Loucy (cell line): Measurements from ENCODE around the gene PEX5L.

Experiments used
- H2AFZ ChIP-seq: fragments of 200-600 bp; sonication (generic); 2 replicates; pipeline ENCODE4 v1.6.0; 2016; ENCODE audit warnings: antibody characterized with exemption, mild to moderate bottlenecking, low read length, moderate library complexity
- H3F3A ChIP-seq: fragments of 200-600 bp; 2 replicates; pipeline ENCODE4 v1.6.0; 2016; ENCODE audit warnings: antibody characterized with exemption, low read depth, mild to moderate bottlenecking
- H3K27me3 ChIP-seq: fragments of 200-600 bp; sonication (generic); 2 replicates; pipeline ENCODE4 v1.6.1; 2014; ENCODE audit warnings: low read length, mild to moderate bottlenecking; ENCODE audit not compliant: insufficient read depth, poor library complexity, severe bottlenecking
- H3K36me3 ChIP-seq: fragments of 200-600 bp; sonication (generic); 2 replicates; pipeline ENCODE4 v1.6.1; 2016; ENCODE audit warnings: low read length; ENCODE audit not compliant: insufficient read depth
- H3K4me1 ChIP-seq: fragments of 200-600 bp; sonication (generic); 2 replicates; pipeline ENCODE4 v1.5.1; 2014; ENCODE audit warnings: low read length, mild to moderate bottlenecking; ENCODE audit not compliant: insufficient read depth, poor library complexity, severe bottlenecking
- H3K4me2 ChIP-seq: fragments of 200-600 bp; sonication (generic); 2 replicates; pipeline ENCODE4 v1.6.0; 2014; ENCODE audit warnings: antibody characterized with exemption, low read length, low read depth, mild to moderate bottlenecking; ENCODE audit not compliant: poor library complexity, severe bottlenecking
- H3K4me3 ChIP-seq: fragments of 200-600 bp; sonication (generic); 2 replicates; pipeline ENCODE4 v1.5.1; 2014; ENCODE audit warnings: low read length, mild to moderate bottlenecking, mixed read lengths; ENCODE audit not compliant: poor library complexity, severe bottlenecking
- H3K79me2 ChIP-seq: fragments of 200-600 bp; sonication (generic); 2 replicates; pipeline ENCODE4 v1.6.1; 2014; ENCODE audit warnings: low read length; ENCODE audit not compliant: insufficient read depth
- H3K9ac ChIP-seq: fragments of 200-600 bp; sonication (generic); 2 replicates; pipeline ENCODE4 v1.6.0; 2014; ENCODE audit warnings: mild to moderate bottlenecking, low read depth, low read length, moderate library complexity; ENCODE audit not compliant: poor library complexity, severe bottlenecking
- H3K9me2 ChIP-seq: fragments of 200-600 bp; sonication (generic); replicated peaks from 2 replicates; pipeline ENCODE4 v1.6.1; 2016; ENCODE audit warnings: low read depth, low read length, mixed read lengths
- H3K9me3 ChIP-seq: fragments of 200-600 bp; sonication (generic); 2 replicates; pipeline ENCODE4 v1.6.1; 2014; ENCODE audit warnings: mild to moderate bottlenecking, antibody characterized with exemption, low read length, low read depth; ENCODE audit not compliant: insufficient read depth
- H4K20me1 ChIP-seq: fragments of 200-600 bp; sonication (generic); 2 replicates; pipeline ENCODE4 v1.6.0; 2014; ENCODE audit warnings: antibody characterized with exemption, low read length, mild to moderate bottlenecking; ENCODE audit not compliant: insufficient read depth, poor library complexity, severe bottlenecking
- CTCF ChIP-seq: fragments of 200-600 bp; sonication (generic); conservative IDR thresholded peaks from 2 replicates; pipeline ENCODE4 v1.5.1; 2014; ENCODE audit warnings: mild to moderate bottlenecking, antibody characterized with exemption, low read length
- EZH2phosphoT487 ChIP-seq: fragments of 200-600 bp; IDR thresholded peaks from 2 replicates; pipeline ENCODE4 v1.6.1; 2018; ENCODE audit warnings: antibody characterized with exemption, mild to moderate bottlenecking, moderate library complexity, borderline replicate concordance

The PEX5L gene

GRCh38 chr3:179876440-179876839 is 160.3 kb downstream of the PEX5L start:
- H3K4me1 ChIP-seq = no peaks in the 10 kb centered on the region
- no peak overlapping the region for H3K9ac ChIP-seq

GRCh38 chr3:179872842-179873241 is 163.9 kb downstream of the PEX5L start:
- TF ChIP-seq CTCF (peak; percentile 40), EZH2phosphoT487 (no peak)
- no peaks in the 10 kb centered on the region for H3F3A ChIP-seq

More at GRCh38 chr3:179876440-179876839, 160.3 kb downstream of the PEX5L start:
- Histone ChIP-seq H3K4me2 (no peak overlapping the region), H3K9me3 (no peaks in the 10 kb centered on the region), H3K36me3 (no peaks in the 10 kb centered on the region; the same call in 1 of the 2 replicates), H3K9me2 (no peaks in the 10 kb centered on the region), H2AFZ (no peak overlapping the region), H4K20me1 (no peaks in the 10 kb centered on the region), H3K4me3 (no peak overlapping the region), H3F3A (no peaks in the 10 kb centered on the region), H3K27me3 (no peaks in the 10 kb centered on the region), H3K79me2 (no peaks in the 10 kb centered on the region)
- no peak for TF ChIP-seq EZH2phosphoT487
- no peak for TF ChIP-seq CTCF

GRCh38 chr3:179871782-179872181 is 165.0 kb downstream of the PEX5L start:
- no peaks in the 10 kb centered on the region for H3K27me3 ChIP-seq
- H3K9ac ChIP-seq = no peak overlapping the region
- no peaks in the 10 kb centered on the region for H3K9me2 ChIP-seq
- no peak overlapping the region for H2AFZ ChIP-seq
- no peaks in the 10 kb centered on the region for H3F3A ChIP-seq
- no peaks in the 10 kb centered on the region for H4K20me1 ChIP-seq
- H3K9me3 ChIP-seq = no peaks in the 10 kb centered on the region
- H3K4me2 ChIP-seq = no peak overlapping the region
- TF ChIP-seq EZH2phosphoT487 = no peak
- TF ChIP-seq CTCF = no peak
- no peaks in the 10 kb centered on the region for H3K36me3 ChIP-seq
- H3K79me2 ChIP-seq = no peaks in the 10 kb centered on the region
- peaks cover 10% of the 10 kb centered on the region for H3K4me1 ChIP-seq
- H3K4me3 ChIP-seq = no peak overlapping the region

More at GRCh38 chr3:179872842-179873241, 163.9 kb downstream of the PEX5L start:
- no peaks in the 10 kb centered on the region for H3K36me3 ChIP-seq
- no peaks in the 10 kb centered on the region for H3K79me2 ChIP-seq
- no peak overlapping the region for H3K4me3 ChIP-seq
- H2AFZ ChIP-seq = no peak overlapping the region
- H3K4me1 ChIP-seq = peaks cover 10% of the 10 kb centered on the region
- H3K9me2 ChIP-seq = no peaks in the 10 kb centered on the region
- no peak overlapping the region for H3K9ac ChIP-seq
- H4K20me1 ChIP-seq = no peaks in the 10 kb centered on the region
- no peaks in the 10 kb centered on the region for H3K9me3 ChIP-seq
- no peak overlapping the region for H3K4me2 ChIP-seq
- no peaks in the 10 kb centered on the region for H3K27me3 ChIP-seq
